Dermis microvascular lymphatic vessel endothelial cell (primary cell): Measurements from ENCODE around the gene NDUFS2. TPM values are rescaled to one million over a fixed set of nuclear protein-coding genes. Genes with fewer than 3 reads are reported as not detected.
"Not testable (repeated sequence)": the region's sequence is repeated elsewhere in the genome, so short reads cannot be mapped to it uniquely, and the experiment has no call there.

Experiments
- DNase-seq, 2 donors: peaks; one replicate each; pipeline versions ENCODE4 v3.0.0 to v3.0.0-alpha.2; 2010; ENCODE audit warnings: low read depth in 2 of 2
- total RNA-seq: library from RNA; depleted of rRNA; stranded (reverse); fragments of >200 nt; gene quantifications from 2 replicates; pipeline ENCODE4 v1.2.1, GENCODE V29; 2014

Gene NDUFS2
- total RNA-seq, 1 donor from 2014 or later = 196 TPM

DNA sequence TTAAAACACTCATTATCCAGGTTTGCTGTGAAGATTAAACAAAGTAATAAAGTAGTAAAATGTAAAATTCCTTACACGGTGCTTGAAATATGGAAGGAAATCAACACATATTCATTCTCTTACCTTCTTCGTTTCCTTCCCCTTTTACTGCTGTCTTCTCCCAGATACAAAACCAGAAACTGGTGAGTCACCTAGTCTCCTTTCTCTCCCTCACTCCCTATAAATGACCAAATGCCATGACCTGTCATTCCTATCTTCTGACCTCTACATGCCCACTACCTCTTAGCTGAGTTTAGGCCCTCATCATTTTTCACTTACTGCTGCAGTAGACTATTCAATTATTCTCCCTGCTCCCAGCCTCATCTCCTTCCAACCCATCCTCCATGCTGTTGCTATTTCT, 40.1 kb downstream of the NDUFS2 start:
- DNase-seq = no peak

- DNase-seq = no peak
Measured at GRCh38 chr1:161244888-161245287, 42.7 kb downstream of the NDUFS2 start.

DNA sequence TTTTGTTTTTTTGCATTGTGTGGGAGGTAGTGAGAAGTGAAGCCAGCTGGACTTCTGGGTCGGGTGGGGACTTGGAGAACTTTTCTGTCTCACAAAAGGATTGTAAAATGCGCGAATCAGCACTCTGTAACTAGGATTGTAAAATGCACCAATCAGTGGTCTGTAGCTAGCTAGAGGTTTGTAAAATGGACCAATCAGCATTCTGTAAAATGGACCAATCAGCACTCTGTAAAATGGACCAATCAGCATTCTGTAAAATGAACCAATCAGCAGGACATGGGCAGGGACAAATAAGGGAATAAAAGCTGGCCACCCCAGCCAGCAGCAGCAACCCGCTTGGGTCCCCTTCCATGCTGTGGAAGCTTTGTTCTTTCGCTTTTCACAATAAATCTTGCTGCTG, 47.9 kb downstream of the NDUFS2 start:
- DNase-seq = not testable (repeated sequence)

GRCh38 chr1:161250829-161251228, 48.7 kb downstream of the NDUFS2 start:
- no peak for DNase-seq

GRCh38 chr1:161251579-161251978, 49.4 kb downstream of the NDUFS2 start:
- no peak for DNase-seq

DNA sequence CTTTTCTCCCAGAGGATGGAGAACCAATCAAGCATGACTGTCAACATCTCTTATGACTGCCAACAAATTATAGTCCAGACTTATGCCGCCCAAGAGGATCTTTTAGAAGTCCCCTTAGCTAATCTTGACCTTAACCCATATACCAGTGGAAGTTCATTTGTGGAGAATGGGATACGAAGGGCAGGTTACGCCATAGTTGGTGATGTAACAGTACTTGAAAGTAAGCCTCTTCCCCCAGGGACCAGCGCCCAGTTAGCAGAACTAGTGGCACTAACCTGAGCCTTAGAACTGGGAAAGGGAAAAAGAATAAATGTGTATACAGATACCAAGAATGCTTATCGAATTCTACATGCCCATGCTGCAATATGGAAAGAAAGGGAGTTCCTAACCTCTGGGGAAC, 53.1 kb downstream of the NDUFS2 start:
- not testable (repeated sequence) for DNase-seq

GRCh38 chr1:161255955-161256520, 53.9 kb downstream of the NDUFS2 start:
- DNase-seq = not testable (repeated sequence)

DNA sequence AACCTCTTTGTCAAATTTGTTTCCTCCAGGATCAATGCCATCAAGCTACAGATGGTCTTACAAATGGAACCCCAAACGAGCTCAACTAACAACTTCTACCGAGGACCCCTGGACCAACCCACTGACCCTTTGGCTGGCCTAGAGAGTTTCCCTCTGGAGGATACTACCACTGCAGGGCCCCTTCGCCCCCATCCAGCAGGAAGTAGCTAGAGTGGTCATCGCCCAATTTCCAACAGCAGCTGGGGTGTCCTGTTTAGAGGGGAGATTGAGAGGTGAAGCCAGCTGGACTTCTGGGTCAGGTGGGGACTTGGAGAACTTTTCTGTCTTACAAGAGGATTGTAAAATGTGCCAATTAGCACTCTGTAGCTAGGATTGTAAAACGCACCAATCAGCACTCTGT, 54.9 kb downstream of the NDUFS2 start:
- DNase-seq = not testable (repeated sequence)

- DNase-seq = peak in 1 of 2 donors; percentile 58
Measured at GRCh38 chr1:161258439-161259344, 56.5 kb downstream of the NDUFS2 start, which contains the start of gene PCP4L1. PCP4L1 (plus strand) TSS chr1:161258745; CDS start chr1:161258975, 230 bp downstream.

DNA sequence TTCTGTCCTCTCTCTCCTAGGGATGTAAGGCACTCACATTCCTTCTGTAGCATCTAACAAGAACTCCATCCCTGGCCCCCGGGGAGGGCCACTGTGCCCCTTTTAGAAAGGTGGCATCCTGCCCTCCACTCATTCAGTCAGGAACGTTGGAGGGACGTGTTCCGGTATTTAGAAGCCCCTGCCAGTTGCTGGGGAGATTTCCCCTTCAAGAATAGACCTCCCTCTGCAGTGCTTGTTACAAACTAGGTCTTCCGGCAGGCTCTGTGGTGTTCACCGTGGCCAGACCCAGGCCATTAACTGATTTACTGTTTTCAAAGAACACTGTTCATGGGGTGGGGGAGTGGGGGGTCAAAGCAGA, 57.2 kb downstream of the NDUFS2 start:
- DNase-seq = no peak

- DNase-seq = no peak
Measured at GRCh38 chr1:161259765-161260164, 57.6 kb downstream of the NDUFS2 start.

- DNase-seq = no peak
Measured at GRCh38 chr1:161260376-161261260, 58.5 kb downstream of the NDUFS2 start.

DNA sequence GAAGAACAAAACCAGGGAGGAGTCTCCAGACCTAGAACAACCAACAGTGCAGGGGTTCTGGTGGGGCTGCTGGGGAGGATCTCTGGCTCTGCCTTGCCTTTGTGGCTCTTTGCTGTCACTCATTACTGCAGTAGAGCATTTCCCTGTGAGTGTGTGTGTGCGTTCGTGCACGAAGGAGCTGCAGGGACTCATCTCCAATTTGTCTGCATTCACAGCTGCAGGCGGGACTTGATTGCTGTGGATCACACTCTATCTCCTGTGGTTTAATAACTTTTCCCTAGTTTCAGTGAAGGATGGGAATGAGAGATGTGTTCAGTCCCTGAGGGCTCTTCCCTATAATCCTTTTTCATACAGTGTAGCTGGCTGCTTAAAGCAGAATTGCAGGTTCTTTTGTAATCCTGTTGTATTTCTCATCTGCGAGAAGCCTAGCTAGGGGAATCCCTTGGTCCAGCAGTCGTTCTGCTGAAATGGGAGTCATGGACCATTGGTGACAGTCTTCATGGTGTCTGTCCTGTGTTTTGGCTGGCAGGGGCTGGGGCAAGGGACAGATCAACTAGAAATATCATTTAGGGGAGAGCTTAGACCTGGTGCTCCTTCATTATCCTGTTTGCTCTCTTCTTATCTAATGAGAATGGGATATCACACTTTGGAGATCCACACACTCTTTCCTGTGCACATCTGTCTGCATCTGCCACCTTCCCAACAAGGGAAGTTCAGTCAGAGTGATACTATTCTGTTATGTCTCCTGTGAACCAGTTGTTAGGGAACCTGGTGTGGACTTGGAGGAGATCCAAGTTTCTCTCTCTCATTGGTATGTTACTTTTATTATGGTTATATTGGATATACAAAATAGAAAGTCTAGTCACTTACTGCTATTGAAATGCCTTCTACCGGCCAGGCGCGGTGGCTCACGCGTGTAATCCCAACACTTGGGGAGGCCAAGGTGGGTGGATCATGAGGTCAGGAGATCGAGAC, 59.4 kb downstream of the NDUFS2 start:
- peak in 1 of 2 donors; percentile 43 for DNase-seq

Other genes starting within 250 kb of the NDUFS2 start
- not detected in 2 replicates for gene ITLN2, start 247.6 kb upstream of the NDUFS2 start, total RNA-seq
- 92.2 and 191 TPM in 2 replicates for gene F11R, start 181.2 kb upstream of the NDUFS2 start, total RNA-seq
- gene TSTD1, start 163.4 kb upstream of the NDUFS2 start, total RNA-seq = 6.0 and 6.7 TPM in 2 replicates
- 83.2 and 94.9 TPM in 2 replicates for gene USF1, start 156.4 kb upstream of the NDUFS2 start, total RNA-seq
- not detected in 2 replicates for gene ARHGAP30, start 132.5 kb upstream of the NDUFS2 start, total RNA-seq
- gene NECTIN4, start 112.8 kb upstream of the NDUFS2 start, total RNA-seq = under 0.01 and 0.26 TPM in 2 replicates
- gene KLHDC9, start 104.0 kb upstream of the NDUFS2 start, total RNA-seq = 0.76 and 1.7 TPM in 2 replicates
- gene PFDN2, start 84.3 kb upstream of the NDUFS2 start, total RNA-seq = 27.7 and 31.1 TPM in 2 replicates
- 8.6 and 10.0 TPM in 2 replicates for gene NIT1, start 84.3 kb upstream of the NDUFS2 start, total RNA-seq
- 32.3 and 60.6 TPM in 2 replicates for gene DEDD, start 69.7 kb upstream of the NDUFS2 start, total RNA-seq
- 108 and 127 TPM in 2 replicates for gene UFC1, start 48.4 kb upstream of the NDUFS2 start, total RNA-seq
- gene USP21, start 42.9 kb upstream of the NDUFS2 start, total RNA-seq = 3.3 and 5.6 TPM in 2 replicates
- gene PPOX, start 35.9 kb upstream of the NDUFS2 start, total RNA-seq = 13.0 and 18.3 TPM in 2 replicates
- gene B4GALT3, start 24.9 kb upstream of the NDUFS2 start, total RNA-seq = 17.5 and 28.6 TPM in 2 replicates
- gene ADAMTS4, start 3.3 kb upstream of the NDUFS2 start, total RNA-seq = 12.5 and 15.8 TPM in 2 replicates
- 0.13 and 0.26 TPM in 2 replicates for gene FCER1G, start 12.9 kb downstream of the NDUFS2 start, total RNA-seq
- not detected in 2 replicates for gene APOA2, start 21.3 kb downstream of the NDUFS2 start, total RNA-seq
- gene TOMM40L, start 23.7 kb downstream of the NDUFS2 start, total RNA-seq = 12.2 and 14.4 TPM in 2 replicates
- not detected in 2 replicates for gene NR1I3, start 35.8 kb downstream of the NDUFS2 start, total RNA-seq
- not detected in 2 replicates for gene PCP4L1, start 56.4 kb downstream of the NDUFS2 start, total RNA-seq
- gene MPZ, start 107.6 kb downstream of the NDUFS2 start, total RNA-seq = 1.5 and 2.0 TPM in 2 replicates
- 18.0 and 21.5 TPM in 2 replicates for gene SDHC, start 112.0 kb downstream of the NDUFS2 start, total RNA-seq
- gene CFAP126, start 165.5 kb downstream of the NDUFS2 start, total RNA-seq = not detected in 2 replicates